ENCODE measurements around the gene COX5A.

DNA sequence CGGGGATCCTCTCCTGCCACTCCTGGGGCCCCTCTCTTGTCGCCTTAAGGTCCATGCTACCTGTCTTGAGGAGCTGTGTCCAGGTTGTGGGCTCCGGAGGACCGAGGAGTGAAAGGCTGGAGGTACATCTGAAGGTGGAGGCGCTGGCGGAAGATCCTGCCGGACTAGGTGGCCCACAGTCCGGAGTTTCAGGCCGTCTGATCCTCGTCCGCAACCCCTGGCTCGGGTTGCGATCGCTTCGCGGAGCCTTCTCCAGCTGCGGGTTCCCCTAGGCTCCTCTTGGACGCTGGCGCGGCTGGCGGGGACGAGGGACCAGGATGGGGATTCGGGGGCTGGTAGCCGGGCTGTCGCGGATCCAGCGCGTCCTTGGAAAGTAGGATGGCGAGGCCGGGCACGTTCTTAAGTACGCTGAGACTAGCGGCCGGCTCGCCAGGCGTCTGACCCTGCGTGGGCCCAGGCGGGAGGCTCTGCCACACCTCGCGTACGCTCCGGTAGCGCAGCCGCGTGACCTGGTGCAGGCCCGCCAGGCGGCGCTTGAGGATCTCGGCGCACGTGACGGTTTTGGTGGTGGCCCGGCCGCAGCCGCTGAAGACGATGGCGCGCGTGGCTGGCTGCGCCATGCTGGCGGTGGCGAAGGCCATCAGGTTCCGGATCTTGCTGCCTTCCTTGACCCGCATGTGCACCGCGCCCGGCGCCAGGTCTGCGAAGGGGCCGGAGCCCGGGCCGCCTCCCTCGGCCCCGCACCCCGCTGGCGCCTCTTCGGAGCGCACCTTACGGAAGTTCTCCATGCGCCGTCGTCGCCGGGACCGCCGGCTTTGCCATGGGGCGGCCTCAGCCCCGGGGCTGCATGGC, 18.1 kb upstream of the COX5A start:
- TF ChIP-seq, protein P1, sequence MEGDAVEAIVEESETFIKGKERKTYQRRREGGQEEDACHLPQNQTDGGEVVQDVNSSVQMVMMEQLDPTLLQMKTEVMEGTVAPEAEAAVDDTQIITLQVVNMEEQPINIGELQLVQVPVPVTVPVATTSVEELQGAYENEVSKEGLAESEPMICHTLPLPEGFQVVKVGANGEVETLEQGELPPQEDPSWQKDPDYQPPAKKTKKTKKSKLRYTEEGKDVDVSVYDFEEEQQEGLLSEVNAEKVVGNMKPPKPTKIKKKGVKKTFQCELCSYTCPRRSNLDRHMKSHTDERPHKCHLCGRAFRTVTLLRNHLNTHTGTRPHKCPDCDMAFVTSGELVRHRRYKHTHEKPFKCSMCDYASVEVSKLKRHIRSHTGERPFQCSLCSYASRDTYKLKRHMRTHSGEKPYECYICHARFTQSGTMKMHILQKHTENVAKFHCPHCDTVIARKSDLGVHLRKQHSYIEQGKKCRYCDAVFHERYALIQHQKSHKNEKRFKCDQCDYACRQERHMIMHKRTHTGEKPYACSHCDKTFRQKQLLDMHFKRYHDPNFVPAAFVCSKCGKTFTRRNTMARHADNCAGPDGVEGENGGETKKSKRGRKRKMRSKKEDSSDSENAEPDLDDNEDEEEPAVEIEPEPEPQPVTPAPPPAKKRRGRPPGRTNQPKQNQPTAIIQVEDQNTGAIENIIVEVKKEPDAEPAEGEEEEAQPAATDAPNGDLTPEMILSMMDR (IDR thresholded peaks at IDR 0.05), result peak; percentile 33 to 73 (median 50)
- no peak for TF ChIP-seq POLR2A (IDR thresholded peaks at IDR 0.05)
- peak in 1 of 2 donors; percentile 64 for TF ChIP-seq EP300 (IDR thresholded peaks at IDR 0.05)
